HEK293 (cell line): ENCODE measurements around the gene COX5A.

Experiments
- CTCF ChIA-PET: fragments of 350-600 bp; formaldehyde crosslinking; extraction: SDS; loops from one replicate; lab custom pipeline; 2021; ENCODE audit warnings: antibody characterized with exemption; lab: Yijun Ruan, JAX
- POLR2A ChIA-PET: fragments of 300-600 bp; formaldehyde crosslinking; extraction: SDS; loops from one replicate; lab custom pipeline; 2020; ENCODE audit warnings: antibody characterized with exemption, inconsistent platforms; lab: Yijun Ruan, JAX
- H3K27ac ChIP-seq: fragments of 200-500 bp; sonication (Bioruptor generic); 2 replicates; pipeline ENCODE4 v1.5.1; 2014; ENCODE audit warnings: low read depth, low read length, control low read depth, inconsistent platforms; ENCODE audit errors: extremely low read depth
- H3K36me3 ChIP-seq, 2 experiments: fragments of 200-500 bp in 1 of 2; sonication (Bioruptor generic) in 1 of 2; 1 replicate in 1 of 2; 2 replicates in 1 of 2; pipeline ENCODE4 v1.5.1; 2014 to 2017; ENCODE audit warnings: inconsistent platforms in 2 of 2, low read length in 2 of 2; ENCODE audit not compliant: control insufficient read depth in 2 of 2, insufficient read depth in 1 of 2
- H3K4me1 ChIP-seq: fragments of 200-500 bp; sonication (Bioruptor generic); 2 replicates; pipeline ENCODE4 v1.5.1; 2014; ENCODE audit warnings: mild to moderate bottlenecking, low read length, inconsistent platforms; ENCODE audit not compliant: control insufficient read depth, insufficient read depth
- H3K4me3 ChIP-seq: 2 replicates; pipeline ENCODE4 v1.5.1; 2011; ENCODE audit warnings: low read depth, mild to moderate bottlenecking, control low read depth, low read length, moderate library complexity
- H3K9me3 ChIP-seq: fragments of 200-500 bp; sonication (Bioruptor generic); 2 replicates; pipeline ENCODE4 v1.5.1; 2014; ENCODE audit warnings: low read depth, low read length, inconsistent platforms; ENCODE audit not compliant: control insufficient read depth, insufficient read depth
- CTCF ChIP-seq: fragments of 450-650 bp; formaldehyde crosslinking; IDR thresholded peaks from 2 replicates; pipeline ENCODE4 v1.5.1; 2016; ENCODE audit warnings: missing biosample characterization, missing genetic modification characterization
- TRIM28 ChIP-seq: IDR thresholded peaks from 2 replicates; pipeline ENCODE4 v1.6.1; 2011; ENCODE audit warnings: low read length, control low read depth, borderline replicate concordance
- ZNF132 ChIP-seq: fragments of 450-650 bp; formaldehyde crosslinking; IDR thresholded peaks from 2 replicates; pipeline ENCODE4 v1.5.1; 2017; ENCODE audit warnings: missing biosample characterization, missing genetic modification characterization, borderline replicate concordance
- ZNF2 ChIP-seq: fragments of 450-650 bp; formaldehyde crosslinking; IDR thresholded peaks from 2 replicates; pipeline ENCODE4 v1.5.1; 2016; ENCODE audit warnings: missing biosample characterization, missing genetic modification characterization
- ZNF202 ChIP-seq: fragments of 450-650 bp; formaldehyde crosslinking; IDR thresholded peaks from 2 replicates; pipeline ENCODE4 v1.5.1; 2016; ENCODE audit warnings: missing biosample characterization, missing genetic modification characterization, borderline replicate concordance
- ZNF335 ChIP-seq: fragments of 450-650 bp; formaldehyde crosslinking; conservative IDR thresholded peaks from 2 replicates; pipeline ENCODE4 v1.5.1; 2016; ENCODE audit warnings: missing biosample characterization, missing genetic modification characterization
- ZNF521 ChIP-seq: fragments of 450-650 bp; formaldehyde crosslinking; IDR thresholded peaks from 2 replicates; pipeline ENCODE4 v1.5.1; 2017; ENCODE audit warnings: missing biosample characterization, mild to moderate bottlenecking, missing genetic modification characterization
- ZNF558 ChIP-seq: fragments of 450-650 bp; formaldehyde crosslinking; IDR thresholded peaks from 2 replicates; pipeline ENCODE4 v1.5.1; 2016; ENCODE audit warnings: missing biosample characterization, missing genetic modification characterization
- ZNF654 ChIP-seq: fragments of 450-650 bp; formaldehyde crosslinking; IDR thresholded peaks from 2 replicates; pipeline ENCODE4 v1.5.1; 2016; ENCODE audit warnings: low read depth, missing biosample characterization, missing genetic modification characterization
- ZNF660 ChIP-seq: fragments of 450-650 bp; IDR thresholded peaks from 2 replicates; pipeline ENCODE4 v1.5.1; 2018; ENCODE audit warnings: missing biosample characterization, mild to moderate bottlenecking, missing genetic modification characterization
- TF ChIP-seq, protein P1 (sequence below): fragments of 450-650 bp; formaldehyde crosslinking; IDR thresholded peaks from 2 replicates; pipeline ENCODE4 v1.5.0; 2017; ENCODE audit warnings: missing biosample characterization, missing genetic modification characterization, borderline replicate concordance
- TF ChIP-seq, protein P2 (sequence below): fragments of 450-650 bp; formaldehyde crosslinking; conservative IDR thresholded peaks from 2 replicates; pipeline ENCODE4 v1.5.1; 2016; ENCODE audit warnings: low read depth, missing biosample characterization, missing genetic modification characterization

COX5A gene

DNA sequence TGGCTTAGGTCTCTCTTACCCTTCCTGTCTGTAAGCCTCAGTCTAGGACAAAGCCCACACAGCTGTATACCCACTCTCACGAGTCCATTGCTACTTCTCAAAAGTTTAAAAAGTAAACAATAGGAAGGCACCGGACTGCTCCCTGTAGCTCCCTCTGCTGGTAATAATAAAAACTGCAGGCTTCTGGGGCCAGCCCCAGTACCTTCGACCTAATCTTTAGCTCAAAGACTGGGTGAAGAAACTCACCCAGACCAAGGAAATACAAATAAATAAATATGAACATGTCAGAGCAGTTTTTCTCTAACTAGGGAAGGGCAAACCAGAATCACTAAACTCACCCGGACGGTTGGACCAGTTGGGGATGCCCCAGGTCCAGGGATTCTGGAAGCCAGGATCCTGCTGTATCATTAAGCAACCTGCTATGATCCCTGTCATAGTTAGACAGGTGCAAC lies 36.2 kb downstream of the COX5A start:
- TF ChIP-seq, protein P1, sequence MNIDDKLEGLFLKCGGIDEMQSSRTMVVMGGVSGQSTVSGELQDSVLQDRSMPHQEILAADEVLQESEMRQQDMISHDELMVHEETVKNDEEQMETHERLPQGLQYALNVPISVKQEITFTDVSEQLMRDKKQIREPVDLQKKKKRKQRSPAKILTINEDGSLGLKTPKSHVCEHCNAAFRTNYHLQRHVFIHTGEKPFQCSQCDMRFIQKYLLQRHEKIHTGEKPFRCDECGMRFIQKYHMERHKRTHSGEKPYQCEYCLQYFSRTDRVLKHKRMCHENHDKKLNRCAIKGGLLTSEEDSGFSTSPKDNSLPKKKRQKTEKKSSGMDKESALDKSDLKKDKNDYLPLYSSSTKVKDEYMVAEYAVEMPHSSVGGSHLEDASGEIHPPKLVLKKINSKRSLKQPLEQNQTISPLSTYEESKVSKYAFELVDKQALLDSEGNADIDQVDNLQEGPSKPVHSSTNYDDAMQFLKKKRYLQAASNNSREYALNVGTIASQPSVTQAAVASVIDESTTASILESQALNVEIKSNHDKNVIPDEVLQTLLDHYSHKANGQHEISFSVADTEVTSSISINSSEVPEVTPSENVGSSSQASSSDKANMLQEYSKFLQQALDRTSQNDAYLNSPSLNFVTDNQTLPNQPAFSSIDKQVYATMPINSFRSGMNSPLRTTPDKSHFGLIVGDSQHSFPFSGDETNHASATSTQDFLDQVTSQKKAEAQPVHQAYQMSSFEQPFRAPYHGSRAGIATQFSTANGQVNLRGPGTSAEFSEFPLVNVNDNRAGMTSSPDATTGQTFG (tag by site-specific recombination), result no peak
- TF ChIP-seq ZNF558 (0 out of 2 replicates have a peak, but pooled peaks have one; percentile 38), CTCF (tag by site-specific recombination) (peak; percentile 75), ZNF335 (no peak), ZNF521 (tag by site-specific recombination) (no peak), ZNF2 (tag by site-specific recombination) (0 out of 2 replicates have a peak, but pooled peaks have one; percentile 30), ZNF654 (tag by site-specific recombination) (peak; percentile 43), ZNF132 (no peak), ZNF660 (tag by site-specific recombination) (peak; percentile 84), TRIM28 (peak; percentile 59; the same call in 1 of the 2 replicates)
- POLR2A ChIA-PET, result interaction anchor here (0.5 to 2.2 kb wide), 16 partner anchors 9 to 549 kb away, joined by 3 to 12 read pairs (median 4); partner anchors contain the start of genes COX5A, MPI and ULK3
- CTCF ChIA-PET, result interaction anchor here (0.6 to 8.7 kb wide), 61 partner anchors 9 to 666 kb away, joined by 3 to 84 read pairs (median 5); partner anchors contain the start of genes C15orf39, COX5A, CSK and CYP1A1
- H3K4me1 ChIP-seq, result no peaks in the 10 kb centered on the region
- no peak overlapping the region for H3K4me3 ChIP-seq
- H3K9me3 ChIP-seq, result no peaks in the 10 kb centered on the region
- H3K36me3 ChIP-seq, result peaks cover 35 to 78% of the 10 kb centered on the region in 2 experiments
- peak overlapping the region; percentile 22; the same call in 1 of the 2 replicates for H3K27ac ChIP-seq

DNA sequence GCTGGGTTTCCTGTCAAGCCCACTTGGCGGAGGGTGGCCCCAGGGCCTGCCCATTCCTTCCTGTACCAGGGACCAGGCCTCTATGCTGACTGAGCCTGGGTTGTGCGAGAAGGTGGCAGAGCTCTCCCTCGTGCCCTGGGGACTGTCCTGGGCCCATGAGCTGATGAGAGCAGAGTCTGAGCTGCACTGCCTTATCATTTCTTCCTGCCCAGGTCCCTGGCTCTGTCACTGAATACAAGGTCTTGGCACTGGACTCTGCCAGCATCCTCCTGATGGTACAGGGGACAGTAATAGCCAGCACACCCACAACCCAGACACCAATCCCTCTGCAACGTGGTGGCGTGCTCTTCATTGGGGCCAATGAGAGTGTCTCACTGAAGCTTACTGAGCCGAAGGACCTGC lies 40.6 kb downstream of the COX5A start:
- ChIA-PET POLR2A (interaction anchor here (0.9 to 4.4 kb wide), 4 partner anchors 9 to 126 kb away, joined by 3 to 36 read pairs (median 3); partner anchors contain the start of gene FAM219B), CTCF (interaction anchor here (0.6 to 6.8 kb wide), 3 partner anchors 9 to 126 kb away, joined by 3 to 84 read pairs (median 10); partner anchors contain the start of gene FAM219B)
- Histone ChIP-seq H3K27ac (0 out of 2 replicates have a peak overlapping the region, but pooled peaks have one; percentile 22), H3K4me1 (no peaks in the 10 kb centered on the region), H3K36me3 (peaks cover 29 to 80% of the 10 kb centered on the region in 2 experiments), H3K9me3 (no peaks in the 10 kb centered on the region), H3K4me3 (no peak overlapping the region)
- TF ChIP-seq, protein P2, sequence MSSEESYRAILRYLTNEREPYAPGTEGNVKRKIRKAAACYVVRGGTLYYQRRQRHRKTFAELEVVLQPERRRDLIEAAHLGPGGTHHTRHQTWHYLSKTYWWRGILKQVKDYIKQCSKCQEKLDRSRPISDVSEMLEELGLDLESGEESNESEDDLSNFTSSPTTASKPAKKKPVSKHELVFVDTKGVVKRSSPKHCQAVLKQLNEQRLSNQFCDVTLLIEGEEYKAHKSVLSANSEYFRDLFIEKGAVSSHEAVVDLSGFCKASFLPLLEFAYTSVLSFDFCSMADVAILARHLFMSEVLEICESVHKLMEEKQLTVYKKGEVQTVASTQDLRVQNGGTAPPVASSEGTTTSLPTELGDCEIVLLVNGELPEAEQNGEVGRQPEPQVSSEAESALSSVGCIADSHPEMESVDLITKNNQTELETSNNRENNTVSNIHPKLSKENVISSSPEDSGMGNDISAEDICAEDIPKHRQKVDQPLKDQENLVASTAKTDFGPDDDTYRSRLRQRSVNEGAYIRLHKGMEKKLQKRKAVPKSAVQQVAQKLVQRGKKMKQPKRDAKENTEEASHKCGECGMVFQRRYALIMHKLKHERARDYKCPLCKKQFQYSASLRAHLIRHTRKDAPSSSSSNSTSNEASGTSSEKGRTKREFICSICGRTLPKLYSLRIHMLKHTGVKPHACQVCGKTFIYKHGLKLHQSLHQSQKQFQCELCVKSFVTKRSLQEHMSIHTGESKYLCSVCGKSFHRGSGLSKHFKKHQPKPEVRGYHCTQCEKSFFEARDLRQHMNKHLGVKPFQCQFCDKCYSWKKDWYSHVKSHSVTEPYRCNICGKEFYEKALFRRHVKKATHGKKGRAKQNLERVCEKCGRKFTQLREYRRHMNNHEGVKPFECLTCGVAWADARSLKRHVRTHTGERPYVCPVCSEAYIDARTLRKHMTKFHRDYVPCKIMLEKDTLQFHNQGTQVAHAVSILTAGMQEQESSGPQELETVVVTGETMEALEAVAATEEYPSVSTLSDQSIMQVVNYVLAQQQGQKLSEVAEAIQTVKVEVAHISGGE (tag by site-specific recombination), result 0 out of 2 replicates have a peak, but pooled peaks have one; percentile 16
- TF ChIP-seq ZNF202 (tag by site-specific recombination), result no peak
